Measurements from ENCODE around the gene CCDC89. TPM values are rescaled to one million over a fixed set of nuclear protein-coding genes. Genes with fewer than 3 reads are reported as not detected.

CCDC89 gene
- total and polyA plus RNA-seq, 2 of the 13 experiments (the other 11 are each of a cell fraction or from before 2014, with no cell fraction given), result 0.13 to 0.38 TPM

DNA sequence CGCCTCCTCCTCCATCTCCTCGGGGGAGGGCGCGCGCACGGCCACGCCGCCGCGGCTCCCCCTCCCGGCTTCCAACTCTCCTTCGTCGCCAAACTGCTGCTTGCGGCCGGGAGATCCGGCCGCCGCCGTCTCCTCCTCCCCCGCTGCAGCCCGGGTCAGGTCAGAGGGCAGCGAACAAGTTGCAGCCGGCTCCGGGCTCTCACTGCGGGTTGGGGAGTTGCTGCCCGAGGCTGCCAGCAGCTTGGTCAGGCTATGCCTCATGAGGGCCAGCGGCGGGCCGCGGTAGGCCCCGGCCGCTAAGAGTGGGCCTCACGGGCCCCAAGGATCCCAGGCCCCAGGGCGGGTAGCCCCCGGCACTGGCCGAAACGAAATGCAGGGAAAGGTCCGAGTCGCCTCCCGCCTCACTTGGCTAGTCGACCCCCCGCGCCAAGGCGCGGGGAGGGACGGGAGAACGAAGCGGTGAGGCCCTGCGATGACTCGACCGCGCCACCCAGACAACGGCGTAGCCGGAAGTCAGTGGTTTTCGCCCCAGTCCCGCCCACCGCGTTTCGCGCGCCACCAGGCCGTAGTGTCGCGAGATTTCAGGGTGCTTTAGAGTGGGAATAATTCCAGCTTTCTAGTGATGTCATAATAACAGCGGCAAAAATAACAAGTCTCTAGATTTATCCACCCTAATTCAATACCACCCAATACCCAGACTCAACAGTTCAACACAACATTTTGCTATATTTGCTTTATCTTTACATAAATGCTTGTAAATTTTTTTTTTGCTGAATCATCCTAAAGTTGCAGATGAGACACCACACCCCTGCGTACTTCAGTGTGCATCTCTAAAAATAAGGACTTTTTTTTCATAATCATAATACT is 21.1 kb downstream of the CCDC89 start, which contains the start of gene CREBZF (continued):
- TF ChIP-seq, protein P1, sequence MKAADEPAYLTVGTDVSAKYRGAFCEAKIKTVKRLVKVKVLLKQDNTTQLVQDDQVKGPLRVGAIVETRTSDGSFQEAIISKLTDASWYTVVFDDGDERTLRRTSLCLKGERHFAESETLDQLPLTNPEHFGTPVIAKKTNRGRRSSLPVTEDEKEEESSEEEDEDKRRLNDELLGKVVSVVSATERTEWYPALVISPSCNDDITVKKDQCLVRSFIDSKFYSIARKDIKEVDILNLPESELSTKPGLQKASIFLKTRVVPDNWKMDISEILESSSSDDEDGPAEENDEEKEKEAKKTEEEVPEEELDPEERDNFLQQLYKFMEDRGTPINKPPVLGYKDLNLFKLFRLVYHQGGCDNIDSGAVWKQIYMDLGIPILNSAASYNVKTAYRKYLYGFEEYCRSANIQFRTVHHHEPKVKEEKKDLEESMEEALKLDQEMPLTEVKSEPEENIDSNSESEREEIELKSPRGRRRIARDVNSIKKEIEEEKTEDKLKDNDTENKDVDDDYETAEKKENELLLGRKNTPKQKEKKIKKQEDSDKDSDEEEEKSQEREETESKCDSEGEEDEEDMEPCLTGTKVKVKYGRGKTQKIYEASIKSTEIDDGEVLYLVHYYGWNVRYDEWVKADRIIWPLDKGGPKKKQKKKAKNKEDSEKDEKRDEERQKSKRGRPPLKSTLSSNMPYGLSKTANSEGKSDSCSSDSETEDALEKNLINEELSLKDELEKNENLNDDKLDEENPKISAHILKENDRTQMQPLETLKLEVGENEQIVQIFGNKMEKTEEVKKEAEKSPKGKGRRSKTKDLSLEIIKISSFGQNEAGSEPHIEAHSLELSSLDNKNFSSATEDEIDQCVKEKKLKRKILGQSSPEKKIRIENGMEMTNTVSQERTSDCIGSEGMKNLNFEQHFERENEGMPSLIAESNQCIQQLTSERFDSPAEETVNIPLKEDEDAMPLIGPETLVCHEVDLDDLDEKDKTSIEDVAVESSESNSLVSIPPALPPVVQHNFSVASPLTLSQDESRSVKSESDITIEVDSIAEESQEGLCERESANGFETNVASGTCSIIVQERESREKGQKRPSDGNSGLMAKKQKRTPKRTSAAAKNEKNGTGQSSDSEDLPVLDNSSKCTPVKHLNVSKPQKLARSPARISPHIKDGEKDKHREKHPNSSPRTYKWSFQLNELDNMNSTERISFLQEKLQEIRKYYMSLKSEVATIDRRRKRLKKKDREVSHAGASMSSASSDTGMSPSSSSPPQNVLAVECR (CRISPR knock-in tag; IDR thresholded peaks at IDR 0.05; ENCODE audit: borderline replicate concordance), result peak; percentile 80
- no peak for TF ChIP-seq ZNF3 (CRISPR knock-in tag; IDR thresholded peaks at IDR 0.05)
- TF ChIP-seq TOE1 (CRISPR knock-in tag; IDR thresholded peaks at IDR 0.05), result no peak
- peak; percentile 89 for TF ChIP-seq NRL (CRISPR knock-in tag; IDR thresholded peaks at IDR 0.05; ENCODE audit: borderline replicate concordance)
- no peak for TF ChIP-seq ZEB1 (IDR thresholded peaks at IDR 0.05; ENCODE audit: insufficient replicate concordance, low read depth)
- no peak for TF ChIP-seq HOXA9 (CRISPR knock-in tag; IDR thresholded peaks at IDR 0.05; ENCODE audit: borderline replicate concordance)
- TF ChIP-seq WIZ (CRISPR knock-in tag; IDR thresholded peaks at IDR 0.05), result peak; percentile 73; the same call in 1 of the 2 replicates
- TF ChIP-seq, protein P2, sequence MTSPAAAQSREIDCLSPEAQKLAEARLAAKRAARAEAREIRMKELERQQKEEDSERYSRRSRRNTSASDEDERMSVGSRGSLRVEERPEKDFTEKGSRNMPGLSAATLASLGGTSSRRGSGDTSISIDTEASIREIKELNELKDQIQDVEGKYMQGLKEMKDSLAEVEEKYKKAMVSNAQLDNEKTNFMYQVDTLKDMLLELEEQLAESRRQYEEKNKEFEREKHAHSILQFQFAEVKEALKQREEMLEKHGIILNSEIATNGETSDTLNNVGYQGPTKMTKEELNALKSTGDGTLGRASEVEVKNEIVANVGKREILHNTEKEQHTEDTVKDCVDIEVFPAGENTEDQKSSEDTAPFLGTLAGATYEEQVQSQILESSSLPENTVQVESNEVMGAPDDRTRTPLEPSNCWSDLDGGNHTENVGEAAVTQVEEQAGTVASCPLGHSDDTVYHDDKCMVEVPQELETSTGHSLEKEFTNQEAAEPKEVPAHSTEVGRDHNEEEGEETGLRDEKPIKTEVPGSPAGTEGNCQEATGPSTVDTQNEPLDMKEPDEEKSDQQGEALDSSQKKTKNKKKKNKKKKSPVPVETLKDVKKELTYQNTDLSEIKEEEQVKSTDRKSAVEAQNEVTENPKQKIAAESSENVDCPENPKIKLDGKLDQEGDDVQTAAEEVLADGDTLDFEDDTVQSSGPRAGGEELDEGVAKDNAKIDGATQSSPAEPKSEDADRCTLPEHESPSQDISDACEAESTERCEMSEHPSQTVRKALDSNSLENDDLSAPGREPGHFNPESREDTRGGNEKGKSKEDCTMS (CRISPR knock-in tag; conservative IDR thresholded peaks at IDR 0.05), result no peak
- no peak for TF ChIP-seq IKZF1 (IDR thresholded peaks at IDR 0.05)
- TF ChIP-seq, protein P3, sequence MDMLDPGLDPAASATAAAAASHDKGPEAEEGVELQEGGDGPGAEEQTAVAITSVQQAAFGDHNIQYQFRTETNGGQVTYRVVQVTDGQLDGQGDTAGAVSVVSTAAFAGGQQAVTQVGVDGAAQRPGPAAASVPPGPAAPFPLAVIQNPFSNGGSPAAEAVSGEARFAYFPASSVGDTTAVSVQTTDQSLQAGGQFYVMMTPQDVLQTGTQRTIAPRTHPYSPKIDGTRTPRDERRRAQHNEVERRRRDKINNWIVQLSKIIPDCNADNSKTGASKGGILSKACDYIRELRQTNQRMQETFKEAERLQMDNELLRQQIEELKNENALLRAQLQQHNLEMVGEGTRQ (IDR thresholded peaks at IDR 0.05; ENCODE audit: low read depth, low read length), result no peak
- TF ChIP-seq, protein P3 (CRISPR knock-in tag; IDR thresholded peaks at IDR 0.05; ENCODE audit: borderline replicate concordance), result no peak
- no peak for TF ChIP-seq ZNF883 (CRISPR knock-in tag; IDR thresholded peaks at IDR 0.05; ENCODE audit: not compliant biosample characterization)
- TF ChIP-seq, protein P4, sequence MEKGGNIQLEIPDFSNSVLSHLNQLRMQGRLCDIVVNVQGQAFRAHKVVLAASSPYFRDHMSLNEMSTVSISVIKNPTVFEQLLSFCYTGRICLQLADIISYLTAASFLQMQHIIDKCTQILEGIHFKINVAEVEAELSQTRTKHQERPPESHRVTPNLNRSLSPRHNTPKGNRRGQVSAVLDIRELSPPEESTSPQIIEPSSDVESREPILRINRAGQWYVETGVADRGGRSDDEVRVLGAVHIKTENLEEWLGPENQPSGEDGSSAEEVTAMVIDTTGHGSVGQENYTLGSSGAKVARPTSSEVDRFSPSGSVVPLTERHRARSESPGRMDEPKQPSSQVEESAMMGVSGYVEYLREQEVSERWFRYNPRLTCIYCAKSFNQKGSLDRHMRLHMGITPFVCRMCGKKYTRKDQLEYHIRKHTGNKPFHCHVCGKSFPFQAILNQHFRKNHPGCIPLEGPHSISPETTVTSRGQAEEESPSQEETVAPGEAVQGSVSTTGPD (CRISPR knock-in tag; IDR thresholded peaks at IDR 0.05), result no peak
- TF ChIP-seq SMAD9 (CRISPR knock-in tag; IDR thresholded peaks at IDR 0.05), result peak; percentile 87; the same call in 1 of the 2 replicates
- TF ChIP-seq, protein P5, sequence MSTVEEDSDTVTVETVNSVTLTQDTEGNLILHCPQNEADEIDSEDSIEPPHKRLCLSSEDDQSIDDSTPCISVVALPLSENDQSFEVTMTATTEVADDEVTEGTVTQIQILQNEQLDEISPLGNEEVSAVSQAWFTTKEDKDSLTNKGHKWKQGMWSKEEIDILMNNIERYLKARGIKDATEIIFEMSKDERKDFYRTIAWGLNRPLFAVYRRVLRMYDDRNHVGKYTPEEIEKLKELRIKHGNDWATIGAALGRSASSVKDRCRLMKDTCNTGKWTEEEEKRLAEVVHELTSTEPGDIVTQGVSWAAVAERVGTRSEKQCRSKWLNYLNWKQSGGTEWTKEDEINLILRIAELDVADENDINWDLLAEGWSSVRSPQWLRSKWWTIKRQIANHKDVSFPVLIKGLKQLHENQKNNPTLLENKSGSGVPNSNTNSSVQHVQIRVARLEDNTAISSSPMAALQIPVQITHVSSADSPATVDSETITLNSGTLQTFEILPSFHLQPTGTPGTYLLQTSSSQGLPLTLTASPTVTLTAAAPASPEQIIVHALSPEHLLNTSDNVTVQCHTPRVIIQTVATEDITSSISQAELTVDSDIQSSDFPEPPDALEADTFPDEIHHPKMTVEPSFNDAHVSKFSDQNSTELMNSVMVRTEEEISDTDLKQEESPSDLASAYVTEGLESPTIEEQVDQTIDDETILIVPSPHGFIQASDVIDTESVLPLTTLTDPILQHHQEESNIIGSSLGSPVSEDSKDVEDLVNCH (CRISPR knock-in tag; IDR thresholded peaks at IDR 0.05), result no peak

Data from HepG2 (cell line).